Endothelial cell (in vitro differentiated cells): ENCODE results near the gene RPP30. TPM values are rescaled to one million over a fixed set of nuclear protein-coding genes. Genes with fewer than 3 reads are reported as not detected.

Source experiments
- DNase-seq: peaks from one replicate; pipeline ENCODE4 v3.0.0; 2021; ENCODE audit warnings: low spot score
- H3K27ac Mint-ChIP-seq: one replicate; pipeline ENCODE4 v1.8.0; 2021; ENCODE audit warnings: mixed read lengths, inconsistent platforms; ENCODE audit not compliant: unreplicated experiment
- H3K27me3 Mint-ChIP-seq: one replicate; pipeline ENCODE4 v1.8.0; 2021; ENCODE audit warnings: mild to moderate bottlenecking, moderate library complexity, mixed read lengths, inconsistent platforms; ENCODE audit not compliant: unreplicated experiment
- H3K36me3 Mint-ChIP-seq: one replicate; pipeline ENCODE4 v1.8.0; 2021; ENCODE audit warnings: mild to moderate bottlenecking, low read depth, mixed read lengths, inconsistent platforms; ENCODE audit not compliant: unreplicated experiment
- H3K4me1 Mint-ChIP-seq: one replicate; pipeline ENCODE4 v1.8.0; 2021; ENCODE audit warnings: mild to moderate bottlenecking, mixed read lengths, inconsistent platforms; ENCODE audit not compliant: unreplicated experiment
- H3K4me3 Mint-ChIP-seq: one replicate; pipeline ENCODE4 v1.8.0; 2021; ENCODE audit warnings: mild to moderate bottlenecking, mixed read lengths, inconsistent platforms; ENCODE audit not compliant: unreplicated experiment
- H3K9me3 Mint-ChIP-seq: one replicate; pipeline ENCODE4 v1.8.0; 2021; ENCODE audit warnings: mixed read lengths, inconsistent platforms; ENCODE audit not compliant: unreplicated experiment
- total RNA-seq: library from RNA; stranded (reverse); fragmentation: NEBNext Ultra II Directional; extraction: Animal tissue kit (Norgen Biotek cat#: 25700); gene quantifications from one replicate; pipeline ENCODE4 v1.2.1, GENCODE V29; 2021; ENCODE audit not compliant: unreplicated experiment
- TF ChIP-seq, protein P1 (sequence below): fragments of 200-600 bp; sonication (generic); IDR thresholded peaks from one replicate; pipeline ENCODE4 v1.5.0; 2021; ENCODE audit warnings: antibody characterized with exemption; ENCODE audit not compliant: unreplicated experiment

The RPP30 gene
- total RNA-seq, 1 donor from 2014 or later: 53.0 TPM

DNA sequence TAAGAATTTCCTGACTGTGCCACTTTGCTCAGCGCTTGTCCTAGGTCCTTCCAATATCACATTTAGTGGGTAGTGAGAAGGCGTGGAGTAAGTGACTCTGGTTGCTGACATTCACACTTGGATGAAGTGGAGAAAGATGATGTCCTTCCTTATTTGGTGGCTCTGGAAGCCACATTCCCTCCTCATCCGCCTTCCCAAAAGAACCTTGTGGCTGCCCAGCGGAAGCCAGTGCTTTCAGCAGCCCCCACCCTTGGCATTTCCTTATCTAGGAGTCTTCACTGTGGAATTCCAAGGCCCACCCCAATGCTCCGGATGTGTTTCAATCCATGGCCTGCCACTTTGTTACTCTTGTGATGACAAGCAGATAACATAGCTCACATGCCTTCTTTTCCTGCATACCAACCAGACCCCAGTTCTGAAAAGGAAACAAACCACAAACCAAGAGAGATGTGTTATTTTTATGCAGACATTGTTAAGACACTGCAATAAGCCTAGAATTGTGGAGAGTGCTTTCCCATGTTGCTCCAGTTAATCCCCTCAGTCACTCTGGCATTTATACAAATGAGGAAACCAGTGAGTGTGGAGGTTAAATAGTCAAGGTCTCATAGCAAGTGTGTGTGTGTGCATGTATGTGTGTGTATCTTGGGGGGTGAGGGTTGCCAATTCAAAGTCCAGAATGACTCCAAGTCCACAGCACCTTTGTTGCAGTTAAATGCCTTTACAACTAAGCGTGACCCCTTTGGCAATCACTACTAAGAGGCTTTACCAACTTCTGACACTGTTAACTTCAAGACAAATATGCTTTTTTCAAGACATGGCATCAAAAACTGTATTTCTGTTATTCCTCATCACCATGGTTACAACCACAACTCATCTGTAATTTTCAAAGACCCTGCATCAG is 59.4 kb downstream of the RPP30 start:
- Mint-ChIP-seq H3K9me3 (no peaks in the 10 kb centered on the region), H3K36me3 (no peaks in the 10 kb centered on the region), H3K4me1 (peaks cover 34% of the 10 kb centered on the region), H3K27me3 (peaks cover 4% of the 10 kb centered on the region), H3K27ac (peak overlapping the region; percentile 93), H3K4me3 (no peak overlapping the region)
- TF ChIP-seq, protein P1, sequence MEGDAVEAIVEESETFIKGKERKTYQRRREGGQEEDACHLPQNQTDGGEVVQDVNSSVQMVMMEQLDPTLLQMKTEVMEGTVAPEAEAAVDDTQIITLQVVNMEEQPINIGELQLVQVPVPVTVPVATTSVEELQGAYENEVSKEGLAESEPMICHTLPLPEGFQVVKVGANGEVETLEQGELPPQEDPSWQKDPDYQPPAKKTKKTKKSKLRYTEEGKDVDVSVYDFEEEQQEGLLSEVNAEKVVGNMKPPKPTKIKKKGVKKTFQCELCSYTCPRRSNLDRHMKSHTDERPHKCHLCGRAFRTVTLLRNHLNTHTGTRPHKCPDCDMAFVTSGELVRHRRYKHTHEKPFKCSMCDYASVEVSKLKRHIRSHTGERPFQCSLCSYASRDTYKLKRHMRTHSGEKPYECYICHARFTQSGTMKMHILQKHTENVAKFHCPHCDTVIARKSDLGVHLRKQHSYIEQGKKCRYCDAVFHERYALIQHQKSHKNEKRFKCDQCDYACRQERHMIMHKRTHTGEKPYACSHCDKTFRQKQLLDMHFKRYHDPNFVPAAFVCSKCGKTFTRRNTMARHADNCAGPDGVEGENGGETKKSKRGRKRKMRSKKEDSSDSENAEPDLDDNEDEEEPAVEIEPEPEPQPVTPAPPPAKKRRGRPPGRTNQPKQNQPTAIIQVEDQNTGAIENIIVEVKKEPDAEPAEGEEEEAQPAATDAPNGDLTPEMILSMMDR: no peak
- DNase-seq: peak; percentile 67

DNA sequence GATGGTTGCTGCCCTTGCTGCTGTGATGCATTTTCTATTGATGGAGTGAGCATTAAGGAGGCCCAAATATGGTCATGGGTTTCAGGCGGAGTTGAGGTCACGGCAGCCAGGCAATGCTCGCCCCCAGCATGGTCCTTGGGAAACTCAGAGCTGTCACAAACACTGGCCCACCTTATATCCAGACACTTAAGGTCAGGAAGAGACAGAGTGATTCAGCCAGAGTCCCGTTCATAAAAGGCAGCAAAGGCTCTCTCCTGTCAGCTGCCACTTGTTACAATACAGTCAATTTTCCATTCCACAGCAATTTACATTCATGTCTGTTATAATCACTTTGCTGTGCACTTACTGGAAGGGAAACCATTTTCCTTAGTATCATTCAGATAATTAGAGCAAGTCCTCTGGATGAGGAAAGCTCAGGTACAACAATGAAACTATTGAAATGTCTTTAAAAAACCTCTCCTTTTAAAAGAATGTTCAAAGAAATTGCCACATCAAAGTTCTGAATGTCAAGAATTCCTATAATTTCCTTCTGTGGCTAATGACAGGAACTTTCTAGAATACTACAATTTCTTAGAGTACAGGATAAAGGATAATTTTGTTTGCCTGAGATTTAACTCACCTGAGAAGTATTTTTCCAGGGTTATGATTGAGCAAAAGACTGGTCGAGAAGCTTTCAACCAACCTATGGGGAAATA is 64.0 kb downstream of the RPP30 start:
- H3K36me3 Mint-ChIP-seq: no peaks in the 10 kb centered on the region
- no peak for DNase-seq
- H3K4me1 Mint-ChIP-seq: peaks cover 23% of the 10 kb centered on the region
- H3K4me3 Mint-ChIP-seq: no peak overlapping the region
- H3K27ac Mint-ChIP-seq: no peak overlapping the region
- H3K27me3 Mint-ChIP-seq: peaks cover 2% of the 10 kb centered on the region
- no peaks in the 10 kb centered on the region for H3K9me3 Mint-ChIP-seq
- TF ChIP-seq, protein P1: no peak

GRCh38 chr10:90936276-90936659 is 64.5 kb downstream of the RPP30 start:
- no peak overlapping the region for H3K27ac Mint-ChIP-seq
- peaks cover 17% of the 10 kb centered on the region for H3K4me1 Mint-ChIP-seq
- H3K9me3 Mint-ChIP-seq: no peaks in the 10 kb centered on the region

GRCh38 chr10:90937645-90938258 is 66.0 kb downstream of the RPP30 start:
- Mint-ChIP-seq H3K27ac (no peak overlapping the region), H3K4me3 (no peak overlapping the region), H3K27me3 (peaks cover 2% of the 10 kb centered on the region), H3K9me3 (no peaks in the 10 kb centered on the region), H3K4me1 (peaks cover 9% of the 10 kb centered on the region), H3K36me3 (no peaks in the 10 kb centered on the region)
- TF ChIP-seq, protein P1: no peak
- DNase-seq: no peak

More at GRCh38 chr10:90936276-90936659, 64.5 kb downstream of the RPP30 start:
- no peak overlapping the region for H3K4me3 Mint-ChIP-seq
- no peak for DNase-seq
- peaks cover 2% of the 10 kb centered on the region for H3K27me3 Mint-ChIP-seq
- H3K36me3 Mint-ChIP-seq: no peaks in the 10 kb centered on the region
- TF ChIP-seq, protein P1: no peak
